Activated naive CD8-positive, alpha-beta T cell treated with anti-CD3 and anti-CD28 coated beads, Interleukin-2, amount 50 U/mL, for 16 hours (primary cell): ENCODE measurements around the gene PARP9.
"Not testable (repeated sequence)": the region's sequence is repeated elsewhere in the genome, so short reads cannot be mapped to it uniquely, and the experiment has no call there.

Source experiments
- DNase-seq: peaks from one replicate; pipeline ENCODE4 v3.0.0-alpha.2; 2020; ENCODE audit warnings: low read depth, low spot score

The PARP9 gene

DNA sequence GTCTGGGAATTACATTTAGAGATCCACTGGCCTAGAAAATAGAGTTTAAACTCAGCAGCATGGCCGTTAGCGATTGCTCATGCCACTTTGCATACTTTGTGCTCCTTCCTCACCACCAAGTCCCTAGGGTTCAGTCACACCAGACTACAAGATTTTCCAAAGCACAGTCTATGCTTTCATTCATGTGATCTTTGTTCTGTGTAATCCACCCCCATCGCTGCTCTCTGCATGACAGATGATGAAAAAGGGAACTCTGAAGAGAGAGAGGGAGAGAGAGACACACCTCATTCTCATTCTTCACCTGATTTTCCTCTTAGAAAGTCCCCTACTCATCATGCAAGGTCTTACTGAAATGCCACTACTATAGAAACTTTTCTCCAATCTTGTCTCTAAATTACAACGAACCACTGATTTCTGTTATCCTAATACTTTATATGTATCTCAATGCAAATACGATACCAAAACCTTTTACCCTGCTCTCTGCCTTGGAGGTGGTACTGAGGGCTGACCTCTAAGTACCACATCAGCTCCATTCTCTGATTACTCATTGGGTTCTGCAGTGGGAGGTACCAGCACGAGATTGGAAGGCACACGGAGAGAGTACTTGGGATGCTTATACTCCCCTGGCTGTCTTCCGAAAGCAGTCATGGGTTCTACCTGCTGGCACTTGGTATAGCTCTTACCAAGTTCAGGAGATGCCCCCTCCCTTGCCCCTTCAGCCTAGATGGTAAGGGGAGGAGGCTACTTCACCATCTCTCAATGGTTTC lies 12.3 kb upstream of the PARP9 start:
- peak; percentile 39 for DNase-seq

DNA sequence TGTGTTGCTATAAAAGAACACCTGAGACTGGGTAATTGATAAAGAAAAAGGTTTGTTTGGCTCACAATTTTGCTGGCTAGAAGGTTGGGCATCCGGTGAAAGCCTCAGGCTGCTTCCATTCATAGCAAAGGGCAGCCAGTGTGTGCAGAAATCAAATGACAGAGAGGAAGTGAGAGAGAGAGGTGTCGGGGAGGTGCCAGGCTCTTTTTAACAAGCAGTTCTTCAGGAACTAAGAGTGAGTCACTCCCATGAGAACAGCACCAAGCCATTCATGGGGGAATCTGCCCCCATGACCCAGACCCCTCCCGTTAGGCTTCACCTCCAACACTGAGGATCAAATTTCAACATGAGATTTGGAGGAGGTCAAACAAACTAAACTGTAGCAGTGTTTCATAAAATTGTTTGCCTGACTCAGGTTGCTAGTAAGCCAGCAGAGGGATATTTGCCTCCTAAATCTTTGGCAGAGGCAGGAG lies 8.9 kb upstream of the PARP9 start:
- DNase-seq = no peak

DNA sequence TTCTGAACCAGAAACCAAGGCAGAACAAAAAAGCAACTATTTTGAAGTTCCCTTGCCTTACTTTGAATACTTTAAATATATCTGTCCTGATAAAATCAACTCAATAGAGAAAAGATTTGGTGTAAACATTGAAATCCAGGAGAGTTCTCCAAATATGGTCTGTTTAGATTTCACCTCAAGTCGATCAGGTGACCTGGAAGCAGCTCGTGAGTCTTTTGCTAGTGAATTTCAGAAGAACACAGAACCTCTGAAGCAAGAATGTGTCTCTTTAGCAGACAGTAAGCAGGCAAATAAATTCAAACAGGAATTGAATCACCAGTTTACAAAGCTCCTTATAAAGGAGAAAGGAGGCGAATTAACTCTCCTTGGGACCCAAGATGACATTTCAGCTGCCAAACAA lies 4.7 kb upstream of the PARP9 start:
- DNase-seq = no peak

DNA sequence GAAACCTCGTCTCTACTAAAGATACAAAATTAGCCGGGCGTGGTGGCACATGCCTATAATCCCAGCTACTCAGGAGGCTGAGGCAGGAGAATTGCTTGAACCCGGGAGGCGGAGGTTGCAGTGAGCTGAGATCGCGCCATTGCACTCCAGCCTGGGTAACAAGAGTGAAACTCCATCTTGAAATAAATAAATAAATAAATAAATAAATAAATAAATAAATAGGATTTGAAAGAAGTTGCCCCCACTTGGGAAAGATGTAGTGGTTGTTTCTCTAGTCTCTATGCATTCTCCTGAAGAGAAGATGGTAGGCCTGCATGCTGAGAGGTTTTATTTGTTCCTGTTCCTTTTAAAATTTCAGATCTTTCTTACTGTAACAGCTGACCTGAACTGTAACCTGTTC lies 4.0 kb upstream of the PARP9 start:
- DNase-seq = not testable (repeated sequence)

DNA sequence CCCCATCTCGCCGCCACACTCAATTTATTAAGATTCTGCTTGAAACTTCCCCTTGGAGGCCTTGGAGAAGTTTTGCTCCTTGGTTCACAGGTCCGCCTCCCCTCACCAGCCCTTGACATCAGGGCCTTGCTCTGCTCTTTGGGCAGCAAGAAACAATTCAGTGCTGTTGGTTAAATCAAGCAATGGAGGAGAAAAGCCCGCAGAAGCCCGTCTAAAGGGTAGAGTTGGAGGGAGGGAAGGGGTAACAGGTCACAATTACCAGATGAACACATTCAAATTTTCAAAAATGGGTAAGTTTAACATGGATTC lies 429 bp downstream of the PARP9 start:
- DNase-seq = no peak

DNA sequence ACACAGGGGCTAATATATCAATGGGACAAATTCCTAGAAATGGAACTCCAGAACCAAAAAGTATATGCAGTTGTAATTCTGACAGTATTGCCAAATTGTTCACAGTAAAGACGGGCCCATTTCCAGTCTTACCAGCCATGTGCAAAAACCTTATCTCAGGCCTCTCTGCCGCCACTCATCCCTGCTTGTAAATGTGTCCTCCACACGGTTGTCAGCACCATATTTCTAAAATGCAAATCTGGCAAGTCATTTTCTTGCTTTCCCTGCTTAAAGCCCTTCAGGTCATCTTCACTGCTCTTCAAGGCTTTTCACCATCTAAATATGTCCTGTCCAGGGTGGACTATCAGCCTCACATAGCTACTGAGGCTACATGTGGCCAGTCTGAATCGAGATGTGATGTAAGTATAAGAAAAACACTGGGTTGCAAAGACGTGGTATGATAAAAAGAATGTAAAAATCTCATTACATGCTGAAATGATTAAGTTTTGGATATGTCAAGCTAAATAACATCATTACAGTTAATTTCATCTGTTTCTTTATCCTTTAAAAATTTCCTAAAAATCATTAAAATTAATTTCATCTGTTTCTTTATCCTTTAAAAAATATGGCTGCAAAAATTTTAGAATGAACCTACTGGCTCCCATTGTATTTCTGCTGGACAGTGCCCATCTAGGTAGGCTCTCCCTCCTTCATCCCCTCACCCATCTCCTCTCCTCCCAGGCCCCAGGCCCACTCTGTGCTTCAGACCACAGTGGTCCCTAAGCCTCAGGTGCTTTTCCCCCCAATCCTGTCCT lies 980 bp downstream of the PARP9 start:
- no peak for DNase-seq

DNA sequence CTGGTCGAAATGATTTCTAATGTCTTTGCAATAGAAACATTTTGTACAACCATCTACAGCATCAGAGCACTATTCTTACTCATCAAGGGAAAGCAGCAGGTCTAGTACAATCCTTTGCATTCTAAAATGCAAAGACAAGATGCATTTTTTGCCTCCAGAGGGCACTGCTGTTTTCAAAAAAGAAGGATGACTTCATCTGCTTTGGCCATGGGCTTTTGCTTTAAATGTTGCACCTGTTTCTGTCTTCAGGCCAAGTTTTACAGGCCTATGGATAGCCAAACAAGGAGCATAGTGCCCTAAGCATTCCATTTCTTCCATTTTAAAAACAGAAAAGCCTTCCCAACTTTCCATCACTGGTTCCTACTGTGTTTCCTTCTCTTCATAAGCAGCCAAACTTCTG lies 3.4 kb downstream of the PARP9 start:
- DNase-seq = no peak

DNA sequence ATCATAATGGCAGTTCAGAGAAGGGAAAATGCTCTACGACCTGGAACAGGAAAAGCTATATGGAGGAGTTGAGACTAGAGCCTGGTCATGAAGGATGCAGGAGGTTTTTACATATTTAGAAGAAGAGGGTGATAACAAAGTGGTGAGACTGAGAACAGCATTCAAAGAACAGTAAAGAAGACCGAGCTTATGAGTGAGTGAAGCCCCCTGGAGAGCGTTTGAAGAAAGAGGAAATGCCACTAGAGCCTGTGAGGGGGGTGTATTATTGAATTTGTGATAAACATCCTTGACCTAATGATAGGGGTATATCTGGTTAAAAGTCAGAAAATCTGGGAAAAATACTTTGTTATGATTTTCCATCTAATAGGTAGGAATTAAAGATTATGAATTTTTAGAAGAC lies 4.2 kb downstream of the PARP9 start:
- no peak for DNase-seq

DNA sequence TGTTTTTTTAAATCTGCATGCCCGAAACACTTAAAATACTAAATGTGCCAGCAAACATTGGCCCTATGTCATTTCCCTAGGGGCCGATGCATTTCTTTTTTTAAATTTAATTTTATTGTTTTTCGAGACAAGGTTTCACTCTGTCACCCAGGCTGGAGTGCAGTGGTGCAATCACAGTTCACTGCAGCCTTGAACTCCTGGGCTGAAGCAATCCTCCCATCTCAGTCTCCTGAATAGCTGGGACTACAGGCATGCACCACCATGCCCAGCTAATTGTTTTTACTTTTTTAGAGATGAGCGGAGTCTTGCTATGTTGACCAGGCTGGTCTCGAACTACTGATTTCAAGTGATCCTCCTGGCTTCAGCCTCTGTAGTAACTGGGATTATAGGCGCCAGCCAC lies 5.5 kb downstream of the PARP9 start:
- no peak for DNase-seq

DNA sequence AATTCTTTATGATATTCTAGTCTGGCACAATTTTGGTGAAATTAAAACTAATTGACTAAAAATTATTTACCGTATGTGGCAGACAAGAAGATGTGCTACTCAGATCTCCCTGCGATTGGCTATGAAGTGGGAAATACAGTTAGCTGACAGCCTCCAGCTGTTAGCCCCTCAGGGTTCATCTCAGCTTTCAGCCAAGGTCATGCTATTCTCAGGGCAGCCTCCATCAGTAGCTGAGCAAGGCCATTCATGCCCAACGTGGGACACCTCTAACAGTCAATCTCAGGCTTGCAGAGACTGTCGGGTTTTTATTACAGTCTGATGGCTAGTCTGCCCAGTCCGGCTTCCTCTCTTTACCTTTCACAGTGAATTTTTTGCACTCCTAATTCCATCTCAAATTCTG lies 6.7 kb downstream of the PARP9 start:
- no peak for DNase-seq

DNA sequence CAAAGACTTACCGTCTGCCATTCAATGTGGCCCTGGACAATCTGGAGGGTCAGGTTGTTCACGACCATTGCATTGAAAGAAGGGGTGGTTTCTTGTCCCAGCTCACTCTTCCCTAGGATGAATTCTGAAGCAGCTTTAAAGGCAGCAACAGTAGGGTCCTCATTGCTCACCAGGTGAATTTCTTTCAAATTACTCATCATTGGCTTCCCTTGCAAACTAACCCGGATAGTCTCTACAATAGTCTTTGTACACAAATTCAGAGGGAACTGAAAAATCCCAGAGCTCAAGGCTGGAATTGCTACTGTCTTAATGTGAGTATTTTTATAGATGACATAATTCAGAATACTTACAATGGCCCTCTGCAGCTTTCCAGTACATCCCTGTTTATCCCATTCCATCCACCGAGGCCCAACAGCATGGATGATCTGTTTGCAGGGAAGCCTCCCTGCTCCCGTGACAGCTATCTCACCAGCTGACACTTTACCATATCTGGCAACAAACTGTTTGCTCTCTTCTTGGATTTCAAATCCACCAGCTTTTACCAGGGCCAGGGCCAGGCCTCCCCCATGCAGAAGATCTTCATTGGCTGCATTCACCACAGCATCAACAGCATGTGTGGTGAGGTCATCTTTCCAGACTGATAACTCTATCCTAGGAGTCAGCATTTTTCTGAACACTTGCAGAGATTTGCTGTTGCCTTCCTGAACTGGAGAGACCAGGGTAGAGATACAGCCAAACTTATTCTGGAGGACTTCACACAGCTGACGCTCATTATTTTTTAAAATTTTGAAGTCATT lies 8.6 kb downstream of the PARP9 start:
- no peak for DNase-seq

DNA sequence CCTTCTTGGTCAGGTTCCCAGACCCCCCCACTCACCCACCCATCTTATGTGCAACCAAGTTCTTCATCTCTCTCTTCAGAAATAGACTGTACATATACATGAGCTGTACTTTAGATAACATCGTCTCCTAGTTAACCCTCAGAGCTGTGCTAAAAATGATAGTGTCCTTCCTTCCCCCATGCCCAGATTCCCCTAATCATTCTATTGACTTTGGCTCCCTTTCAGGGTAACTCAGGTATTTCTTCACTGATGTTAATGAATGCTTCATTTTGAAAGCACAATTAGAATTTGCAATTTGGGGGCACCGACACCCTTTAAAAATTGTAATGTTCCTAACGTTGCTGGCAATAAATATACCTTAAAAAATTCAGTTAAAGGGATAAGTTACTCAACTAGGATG lies 10.9 kb downstream of the PARP9 start:
- no peak for DNase-seq

DNA sequence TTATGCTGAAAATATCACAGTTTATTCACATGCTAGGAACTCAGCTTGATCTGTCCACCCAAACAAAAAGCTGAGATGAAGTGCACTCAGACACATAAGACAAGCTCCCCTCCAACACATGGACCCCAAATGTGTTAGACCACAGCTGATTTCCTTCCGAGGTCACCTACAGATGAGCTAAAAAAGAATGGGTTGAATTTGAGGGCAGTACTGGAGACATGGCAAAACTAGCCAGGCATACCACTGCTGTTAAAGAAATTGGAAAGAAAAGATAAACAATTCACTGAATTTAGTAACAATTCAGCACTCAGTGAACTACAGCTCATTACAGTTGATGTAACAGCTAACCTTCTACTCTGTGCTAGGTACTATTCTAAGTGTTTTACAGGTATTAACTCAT lies 15.5 kb downstream of the PARP9 start:
- DNase-seq = no peak

DNA sequence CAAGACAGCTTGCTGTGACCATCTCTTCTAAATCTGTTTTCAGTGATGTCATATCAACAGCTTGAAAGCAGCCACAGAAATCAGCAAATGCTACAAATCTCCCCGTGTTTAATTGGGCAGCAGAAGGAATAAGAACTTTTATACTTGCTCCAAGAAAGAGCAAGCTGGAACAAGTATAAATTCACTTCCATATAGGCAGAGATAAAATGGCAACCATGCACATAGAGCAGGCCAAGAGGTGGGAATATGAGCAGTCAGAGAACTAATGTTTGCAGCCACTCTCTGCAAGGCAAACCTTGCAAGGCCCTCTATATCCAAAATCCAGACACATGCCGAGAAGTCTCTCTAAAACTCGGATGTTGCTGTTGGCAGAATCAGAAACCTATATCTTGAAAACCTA lies 16.0 kb downstream of the PARP9 start:
- no peak for DNase-seq

DNA sequence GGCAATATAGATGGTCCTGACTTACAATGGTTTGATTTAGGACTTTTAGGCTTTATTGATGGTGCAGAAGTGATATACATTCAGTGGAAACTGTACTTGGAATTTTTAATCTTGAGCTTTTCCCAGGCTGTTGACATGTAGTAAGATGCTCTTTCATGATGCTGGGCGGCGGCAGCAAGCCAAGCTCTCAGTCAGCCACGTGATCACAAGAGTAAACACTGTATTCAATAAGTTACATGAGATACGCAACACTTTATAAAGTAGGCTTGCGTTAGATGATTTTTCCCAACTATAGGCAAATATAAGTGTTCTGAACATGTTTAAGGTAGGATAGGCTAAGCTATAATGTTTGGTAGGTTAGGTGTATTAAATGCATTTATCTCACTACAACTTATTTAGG lies 17.9 kb downstream of the PARP9 start:
- no peak for DNase-seq

DNA sequence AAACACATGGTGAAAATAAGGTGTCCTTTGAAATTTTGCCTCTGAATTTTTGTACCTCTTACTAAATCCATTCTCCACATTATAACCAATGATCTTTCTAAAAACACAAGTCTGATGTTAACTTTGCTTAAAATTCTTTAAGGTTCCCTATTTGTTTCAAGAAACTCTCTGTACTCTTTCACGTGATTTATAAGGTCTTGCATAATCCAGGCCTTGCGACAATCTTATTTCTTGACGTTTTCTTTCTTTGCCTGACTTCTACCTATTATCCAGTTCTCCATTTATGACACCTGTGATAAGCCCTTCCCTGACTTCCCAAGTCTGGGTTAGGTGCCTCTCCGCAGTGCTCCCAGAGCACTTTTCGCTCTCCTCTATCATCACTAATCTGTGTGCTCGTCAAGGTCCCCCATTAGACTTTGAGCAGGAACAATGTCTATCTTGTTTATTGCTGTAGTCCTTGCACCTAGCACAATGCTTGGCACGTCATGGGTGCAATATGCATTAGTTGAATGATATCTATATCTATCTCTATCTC lies 25.1 kb downstream of the PARP9 start:
- DNase-seq = no peak

DNA sequence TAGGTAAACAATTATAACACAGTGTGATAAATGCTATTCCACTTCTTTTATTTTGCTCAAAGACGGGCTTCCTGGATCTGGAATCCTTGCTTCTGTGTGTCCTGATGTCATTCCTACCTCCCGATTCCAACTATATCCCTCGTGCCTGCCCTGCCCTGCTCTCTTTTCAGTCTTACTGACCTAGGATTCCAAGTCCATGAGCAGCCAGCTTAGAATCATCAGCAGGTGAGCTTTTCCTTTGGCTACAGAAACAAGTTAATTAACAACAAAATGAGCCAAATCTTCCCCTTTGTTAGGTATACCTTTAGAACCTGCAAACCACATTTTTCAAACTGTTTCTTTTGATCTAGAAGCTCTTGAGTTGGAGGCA lies 27.5 kb downstream of the PARP9 start:
- no peak for DNase-seq

DNA sequence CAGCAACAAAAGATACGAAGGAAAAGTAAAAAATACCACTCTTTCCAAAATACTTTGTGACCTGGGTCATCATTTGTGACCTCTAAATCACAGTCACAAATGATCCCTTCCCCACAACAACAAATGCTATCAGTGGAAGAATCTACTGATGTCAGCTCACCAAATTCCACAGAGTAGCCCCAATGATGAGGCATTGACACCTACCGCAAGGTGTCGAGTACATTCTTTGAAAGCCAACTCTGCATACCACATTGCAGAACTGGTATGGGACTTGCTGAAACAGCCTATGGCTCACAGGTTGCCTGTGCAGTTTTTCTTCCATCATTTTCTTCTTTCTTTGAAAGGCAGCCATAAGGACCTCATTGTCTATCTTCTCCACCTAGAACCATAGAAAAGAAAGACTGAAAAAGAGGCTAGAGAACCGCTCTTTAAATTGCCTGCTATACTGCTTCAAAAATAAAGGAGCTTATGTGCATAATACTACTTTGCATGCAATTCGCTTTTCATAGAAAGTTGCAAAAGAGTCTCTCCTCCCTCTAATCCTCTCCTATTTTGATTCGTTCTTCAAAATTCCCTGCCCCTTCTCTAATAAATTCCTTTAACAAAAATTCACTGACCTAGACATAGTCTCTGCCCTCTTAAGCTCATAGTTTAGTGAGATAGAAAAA lies 28.0 kb downstream of the PARP9 start:
- no peak for DNase-seq

DNA sequence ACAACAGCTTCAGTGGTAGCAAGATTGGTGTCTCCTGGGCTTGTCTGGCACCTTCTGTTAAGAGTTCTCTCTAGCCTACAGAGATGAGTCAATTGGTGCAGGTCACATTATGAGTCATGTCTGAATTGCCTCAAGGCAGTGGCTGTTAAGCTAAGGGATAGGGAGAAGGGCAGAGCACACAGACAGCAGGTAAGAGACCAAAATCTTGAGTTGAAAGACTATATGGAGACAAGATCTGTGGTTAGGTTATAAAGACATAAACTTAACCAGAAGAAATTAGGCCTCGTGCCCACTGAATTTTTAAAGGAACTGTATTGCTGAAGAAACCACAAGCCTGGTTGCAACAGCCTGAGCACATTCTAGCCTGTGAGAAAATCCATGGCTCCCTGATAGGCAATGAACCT lies 30.2 kb downstream of the PARP9 start:
- DNase-seq = no peak

DNA sequence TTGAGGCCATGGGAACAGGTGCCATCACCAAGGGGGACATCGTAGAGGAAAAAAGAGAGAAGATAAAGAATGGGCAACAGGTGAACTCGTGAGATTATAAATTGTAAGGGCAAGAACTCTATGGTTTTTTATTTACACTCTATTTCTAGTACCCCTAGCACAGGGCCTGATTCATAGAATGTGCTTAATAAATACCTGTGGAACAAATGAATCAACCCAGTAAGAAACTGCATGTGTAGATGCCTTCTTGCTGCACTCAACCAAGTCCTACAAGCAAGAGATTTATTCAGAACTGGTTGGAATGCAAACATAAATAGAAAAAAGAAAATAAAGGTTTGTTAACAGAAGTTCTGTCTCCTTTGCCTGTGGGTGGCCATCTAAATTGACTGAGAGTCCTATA lies 30.6 kb downstream of the PARP9 start:
- no peak for DNase-seq

DNA sequence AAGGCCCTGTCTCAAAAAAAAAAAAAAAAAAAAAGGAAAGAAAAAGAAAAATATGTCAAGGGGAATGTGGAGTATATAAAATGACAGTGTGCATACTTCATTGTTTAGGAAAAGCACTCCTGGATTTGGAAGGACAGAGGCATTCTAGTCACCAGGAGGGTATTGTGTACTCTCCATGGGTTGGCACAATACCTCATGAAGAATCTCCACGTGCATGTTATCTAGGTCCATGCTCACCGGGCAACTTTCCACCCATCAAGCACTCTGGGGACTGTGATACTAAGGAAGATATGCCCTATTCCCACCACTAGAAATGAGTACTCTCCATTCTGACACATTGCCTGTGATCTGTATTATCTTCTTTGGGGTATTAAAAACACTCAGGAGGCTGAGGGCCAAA lies 33.9 kb downstream of the PARP9 start:
- no peak for DNase-seq

DNA sequence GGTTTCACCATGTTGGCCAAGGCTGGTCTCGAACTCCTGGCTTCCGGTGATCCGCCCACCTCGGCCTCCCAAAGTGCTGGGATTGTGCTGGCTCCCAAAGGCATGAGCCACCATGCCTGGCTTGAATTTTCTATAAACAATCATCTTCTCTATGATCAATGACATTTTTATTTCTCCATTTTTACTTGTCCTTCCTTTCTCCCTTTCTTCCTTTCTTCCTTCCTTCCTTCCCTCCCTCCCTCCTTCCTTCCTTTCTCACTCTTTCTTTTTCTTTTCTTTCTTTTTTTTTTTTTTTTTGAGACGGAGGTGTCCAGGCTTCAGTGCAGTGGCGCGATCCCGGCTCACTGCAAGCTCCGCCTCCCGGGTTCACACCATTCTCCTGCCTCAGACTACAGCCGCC lies 40.8 kb downstream of the PARP9 start:
- DNase-seq = no peak
